OCI-LY7 (cell line): ENCODE data around the gene SCTR.

Experiments used
- CTCF ChIP-seq: fragments of 200-600 bp; sonication (generic); conservative IDR thresholded peaks from 2 replicates; pipeline ENCODE4 v1.5.1; 2014; ENCODE audit warnings: mild to moderate bottlenecking, antibody characterized with exemption, low read length, moderate library complexity, mixed read lengths
- EZH2phosphoT487 ChIP-seq: fragments of 200-600 bp; sonication (generic); IDR thresholded peaks from 2 replicates; pipeline ENCODE4 v1.6.1; 2018; ENCODE audit warnings: low read depth, borderline replicate concordance, mild to moderate bottlenecking, mixed run types, antibody characterized with exemption, low read length, moderate library complexity, mixed read lengths

- TF ChIP-seq CTCF (no peak), EZH2phosphoT487 (no peak)
Observed at GRCh38 chr2:119422360-119423107, 101.7 kb downstream of the SCTR start.
